Measurements from ENCODE around the gene INSR.
"Not testable (repeated sequence)": the region's sequence is repeated elsewhere in the genome, so short reads cannot be mapped to it uniquely, and the experiment has no call there.

INSR gene

GRCh38 chr19:7195046-7195445, 99.2 kb downstream of the INSR start:
- DNase-seq (ENCODE audit: low read depth) = no peak

- no peak for DNase-seq (ENCODE audit: low read depth)
Measured at GRCh38 chr19:7194566-7194965, 99.6 kb downstream of the INSR start.

GRCh38 chr19:7191946-7192691, 102.1 kb downstream of the INSR start:
- DNase-seq (ENCODE audit: low read depth) = no peak

- DNase-seq (ENCODE audit: low read depth) = no peak
Measured at GRCh38 chr19:7188698-7189629, 105.2 kb downstream of the INSR start.

GRCh38 chr19:7187605-7188339, 106.4 kb downstream of the INSR start:
- DNase-seq (ENCODE audit: low read depth) = no peak

GRCh38 chr19:7182489-7182888, 111.7 kb downstream of the INSR start:
- no peak for DNase-seq (ENCODE audit: low read depth)

GRCh38 chr19:7179917-7180306, 114.3 kb downstream of the INSR start:
- no peak for DNase-seq (ENCODE audit: low read depth)

DNA sequence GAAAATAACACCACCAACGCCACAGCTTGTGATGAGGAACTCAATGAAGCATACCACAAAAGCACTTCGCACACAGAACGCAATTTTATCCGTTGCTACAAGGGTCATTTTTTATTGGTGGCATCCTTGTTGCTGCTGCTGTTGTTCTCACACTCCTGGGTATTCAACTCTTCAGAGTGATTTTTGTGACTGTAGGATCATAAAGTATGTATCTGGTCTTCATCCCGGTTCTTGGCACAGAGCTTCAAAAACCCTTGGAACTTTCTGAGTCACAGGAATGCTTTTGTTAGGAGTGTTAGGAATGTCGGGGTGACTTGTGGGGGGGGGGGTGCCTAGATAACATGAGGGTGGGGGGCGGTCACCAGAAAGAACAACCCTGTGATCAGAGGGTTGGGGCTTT, 116.3 kb downstream of the INSR start:
- DNase-seq (ENCODE audit: low read depth) = no peak

DNA sequence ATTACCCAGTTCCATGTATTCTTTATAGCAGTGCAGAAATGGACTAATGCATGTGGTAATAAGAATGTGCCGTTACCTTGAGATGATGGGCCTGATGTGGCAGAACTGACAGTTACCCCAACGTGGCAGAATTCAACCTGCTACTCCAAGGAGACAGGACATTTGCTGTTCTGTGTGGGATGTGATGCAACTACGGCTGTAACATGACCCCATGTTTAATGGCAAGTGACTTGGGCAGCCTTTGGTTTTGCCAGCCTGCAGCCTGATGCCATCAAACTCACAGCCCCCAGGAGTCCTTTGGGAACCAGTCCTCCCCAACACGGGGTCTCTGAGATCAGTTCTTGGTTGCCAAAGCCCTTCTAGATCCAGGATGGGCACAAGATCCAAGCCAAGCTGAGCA, 117.4 kb downstream of the INSR start:
- DNase-seq (ENCODE audit: low read depth) = no peak

DNA sequence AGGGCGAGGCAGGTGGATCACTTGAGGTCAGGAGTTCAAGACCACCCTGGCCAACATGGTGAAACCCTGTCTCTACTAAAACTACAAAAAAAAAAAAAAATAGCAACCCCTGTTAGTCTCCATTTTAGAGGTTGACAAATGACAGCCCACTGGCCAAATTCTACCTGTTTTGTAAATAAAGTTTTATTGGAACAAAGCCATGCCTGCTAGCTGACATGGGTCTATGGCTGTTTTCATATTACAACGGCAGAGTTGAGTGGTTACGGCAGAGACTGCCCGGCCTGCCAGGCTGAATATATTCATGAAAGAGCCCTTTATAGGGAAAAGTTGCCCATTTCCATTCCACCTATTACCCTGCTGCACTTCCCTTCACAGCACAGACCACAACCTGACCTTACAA, 121.4 kb downstream of the INSR start:
- no peak for DNase-seq (ENCODE audit: low read depth)

DNA sequence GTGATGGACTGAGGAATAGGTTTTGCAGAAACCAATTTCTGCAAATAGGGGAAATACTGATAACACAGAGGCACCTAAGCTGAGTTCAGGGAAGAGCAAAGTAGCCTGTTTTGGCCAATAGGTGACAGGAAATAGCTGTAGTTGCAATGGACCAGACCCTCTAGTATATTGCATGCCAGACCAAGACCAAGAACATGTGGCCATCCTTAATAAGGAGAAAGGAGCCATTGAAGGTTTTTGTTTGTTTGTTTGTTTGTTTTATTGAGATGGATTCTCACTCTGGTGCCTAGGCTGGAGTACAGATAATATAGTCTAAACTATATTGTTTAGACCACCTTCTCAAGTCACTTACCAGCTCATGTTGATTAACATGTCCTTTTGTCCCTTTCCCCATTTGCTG, 123.2 kb downstream of the INSR start:
- no peak for DNase-seq (ENCODE audit: low read depth)

DNA sequence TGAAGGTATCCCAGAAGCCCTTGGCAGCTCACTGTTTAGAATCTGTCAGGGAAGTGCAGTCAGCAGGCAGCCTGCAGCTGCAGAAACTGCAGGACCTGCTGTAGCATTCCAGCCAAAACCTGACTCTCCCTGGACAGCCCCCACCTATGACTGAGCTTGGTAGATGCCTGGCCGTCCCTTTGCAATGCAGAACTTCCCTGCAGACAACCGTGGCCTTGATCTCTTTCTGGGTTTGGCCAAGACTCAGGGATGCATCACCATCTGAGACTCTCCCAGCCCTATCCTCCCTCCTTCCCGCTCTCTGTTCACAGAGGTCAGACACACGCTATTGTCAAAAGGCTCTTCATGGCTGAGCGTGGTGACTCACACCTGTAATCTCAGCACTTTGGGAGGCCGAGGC, 125.3 kb downstream of the INSR start:
- DNase-seq (ENCODE audit: low read depth) = no peak

GRCh38 chr19:7161292-7161691, 132.9 kb downstream of the INSR start:
- no peak for DNase-seq (ENCODE audit: low read depth)

- no peak for DNase-seq (ENCODE audit: low read depth)
Measured at GRCh38 chr19:7159105-7159933, 134.9 kb downstream of the INSR start.

DNA sequence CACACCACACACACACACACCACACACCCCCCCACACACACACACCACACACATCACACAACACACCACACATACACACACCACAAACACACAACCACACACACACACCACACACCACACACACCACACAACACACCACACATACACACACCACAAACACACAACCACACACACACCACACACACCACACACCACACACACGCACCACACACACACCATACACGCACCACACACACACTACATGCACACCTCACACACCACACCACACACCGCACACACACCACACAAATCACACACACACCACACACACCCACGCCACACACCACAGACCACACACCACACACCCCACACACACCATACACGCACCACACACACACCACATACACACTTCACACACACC, 141.2 kb downstream of the INSR start:
- no peak for DNase-seq (ENCODE audit: low read depth)

DNA sequence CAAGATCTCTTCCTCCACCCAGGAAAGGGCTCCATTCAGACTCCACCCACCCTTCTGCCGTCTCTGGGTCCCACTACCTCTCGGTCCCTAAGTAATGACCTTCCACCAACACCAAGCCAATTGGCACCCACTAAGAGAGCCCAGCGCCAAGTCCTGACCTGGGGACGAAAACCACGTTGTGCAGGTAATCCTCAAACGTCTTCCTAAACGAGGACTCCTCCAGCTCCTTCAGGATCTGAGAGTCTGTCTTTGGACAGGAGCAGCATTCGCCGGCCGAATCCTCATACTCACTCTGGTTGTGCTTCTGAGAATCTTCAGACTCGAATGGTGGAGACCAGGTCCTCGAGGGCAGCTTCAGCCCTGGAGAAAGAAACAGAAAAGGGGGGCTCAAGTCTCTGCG, 141.6 kb downstream of the INSR start:
- no peak for DNase-seq (ENCODE audit: low read depth)

DNA sequence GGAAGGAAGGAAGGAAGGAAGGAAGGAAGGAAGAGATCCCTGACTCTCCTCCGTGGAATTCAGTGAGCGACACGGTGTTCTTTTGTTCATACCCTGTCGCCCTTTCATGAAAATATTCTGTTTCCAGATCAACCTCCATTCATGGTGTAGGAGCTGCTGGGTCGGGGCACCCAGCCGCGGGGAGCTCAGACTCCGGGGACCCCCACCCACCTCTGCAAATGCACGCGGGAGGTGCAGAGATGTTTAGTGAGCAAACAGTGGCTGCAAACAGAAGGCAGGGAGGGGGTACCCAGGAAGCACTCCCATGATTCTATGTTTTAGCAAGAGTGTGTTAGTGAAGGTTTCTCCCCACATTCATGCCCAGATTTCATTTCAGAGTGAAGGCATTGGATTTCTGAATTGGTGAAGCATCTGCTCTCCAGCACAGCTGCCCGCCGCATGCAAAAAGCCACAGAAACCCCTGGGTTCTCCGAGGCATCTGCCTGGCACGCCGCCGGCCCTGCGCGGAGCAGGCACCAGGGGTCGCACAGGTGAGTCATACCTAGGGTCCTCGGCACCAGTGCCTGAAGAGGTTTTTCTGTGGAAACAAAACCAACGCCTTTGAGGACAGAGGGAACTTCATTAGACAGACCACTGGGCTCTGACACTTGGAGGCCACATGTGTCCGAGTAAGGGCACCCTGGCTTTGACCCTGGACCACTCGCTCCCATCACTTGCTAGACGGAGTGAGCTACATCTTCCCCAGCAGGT, 144.1 kb downstream of the INSR start:
- DNase-seq (ENCODE audit: low read depth) = no peak

GRCh38 chr19:7147119-7147675, 147.0 kb downstream of the INSR start:
- not testable (repeated sequence) for DNase-seq (ENCODE audit: low read depth)

GRCh38 chr19:7146086-7146485, 148.1 kb downstream of the INSR start:
- not testable (repeated sequence) for DNase-seq (ENCODE audit: low read depth)

GRCh38 chr19:7145494-7145893, 148.7 kb downstream of the INSR start:
- no peak for DNase-seq (ENCODE audit: low read depth)

GRCh38 chr19:7142771-7143170, 151.4 kb downstream of the INSR start:
- no peak for DNase-seq (ENCODE audit: low read depth)

Measured in activated T-helper 9 cell treated with anti-CD3 and anti-CD28 coated beads, Interleukin-2, amount 50 U/mL, for 16 hours (primary cell).